GM21447 (cell line): Measurements from ENCODE around the gene MRFAP1.
"Not testable (repeated sequence)": the region's sequence is repeated elsewhere in the genome, so short reads cannot be mapped to it uniquely, and the experiment has no call there.

Experiments used
- ATAC-seq: cut with Tn5 transposase; IDR thresholded peaks from one replicate; pipeline ENCODE4 v1.9.1; 2021; ENCODE audit not compliant: unreplicated experiment

The MRFAP1 gene

DNA sequence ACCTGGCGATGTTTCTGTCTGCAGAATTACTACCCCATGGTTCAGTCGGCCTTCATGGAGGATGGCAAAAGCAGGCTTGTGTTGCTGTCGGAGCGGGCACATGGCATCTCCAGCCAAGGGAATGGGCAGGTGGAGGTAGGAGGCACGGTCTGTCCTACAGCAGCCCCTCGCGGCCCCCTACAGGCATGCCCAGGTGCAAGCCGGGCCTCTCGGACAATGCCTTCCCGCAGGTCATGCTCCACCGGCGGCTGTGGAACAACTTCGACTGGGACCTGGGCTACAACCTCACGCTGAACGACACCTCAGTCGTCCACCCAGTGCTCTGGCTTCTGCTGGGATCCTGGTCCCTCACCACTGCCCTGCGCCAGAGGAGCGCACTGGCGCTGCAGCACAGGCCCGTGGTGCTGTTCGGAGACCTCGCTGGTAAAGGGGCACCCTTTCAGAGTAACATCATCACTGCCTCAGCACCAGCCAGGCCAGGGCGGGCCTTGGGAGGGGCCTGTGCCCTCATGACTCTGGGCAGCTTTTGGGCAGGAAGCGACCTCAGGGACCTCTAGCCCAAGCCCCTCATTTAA is 29.5 kb upstream of the MRFAP1 start:
- ATAC-seq: no peak

DNA sequence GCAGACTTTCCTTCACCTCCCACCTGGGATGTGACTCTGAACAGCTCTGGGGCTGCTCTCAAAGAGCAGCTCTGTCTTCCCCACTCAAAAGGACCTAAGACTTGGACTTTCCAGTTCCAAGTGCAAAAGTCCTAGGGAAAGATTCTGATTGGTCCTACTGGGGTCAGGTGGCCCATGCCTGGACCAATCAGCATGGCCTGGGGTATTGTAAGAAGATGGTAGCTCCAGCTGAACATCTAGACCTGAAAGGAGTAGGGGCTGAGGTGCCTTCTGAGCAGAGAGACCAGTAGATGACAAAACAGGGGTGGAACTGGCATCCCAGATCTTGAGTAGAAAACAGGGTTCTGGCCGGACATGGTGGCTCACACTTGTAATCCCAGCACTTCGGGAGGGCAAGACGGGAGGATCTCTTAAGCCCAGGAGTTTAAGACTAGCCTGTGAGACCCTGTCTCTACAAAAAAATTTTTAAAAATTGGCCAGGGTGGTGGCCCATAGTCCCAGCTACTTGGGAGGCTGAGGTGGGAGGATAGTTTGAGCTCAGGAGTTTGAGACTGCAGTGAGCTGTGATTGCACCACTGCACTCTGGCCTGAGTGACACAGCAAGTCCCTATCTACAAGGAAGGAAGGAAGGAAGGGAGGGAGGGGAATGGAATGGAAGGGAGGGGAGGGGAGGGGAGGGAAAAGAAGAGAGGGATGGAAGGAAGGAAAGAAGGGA is 27.4 kb upstream of the MRFAP1 start:
- no peak for ATAC-seq

DNA sequence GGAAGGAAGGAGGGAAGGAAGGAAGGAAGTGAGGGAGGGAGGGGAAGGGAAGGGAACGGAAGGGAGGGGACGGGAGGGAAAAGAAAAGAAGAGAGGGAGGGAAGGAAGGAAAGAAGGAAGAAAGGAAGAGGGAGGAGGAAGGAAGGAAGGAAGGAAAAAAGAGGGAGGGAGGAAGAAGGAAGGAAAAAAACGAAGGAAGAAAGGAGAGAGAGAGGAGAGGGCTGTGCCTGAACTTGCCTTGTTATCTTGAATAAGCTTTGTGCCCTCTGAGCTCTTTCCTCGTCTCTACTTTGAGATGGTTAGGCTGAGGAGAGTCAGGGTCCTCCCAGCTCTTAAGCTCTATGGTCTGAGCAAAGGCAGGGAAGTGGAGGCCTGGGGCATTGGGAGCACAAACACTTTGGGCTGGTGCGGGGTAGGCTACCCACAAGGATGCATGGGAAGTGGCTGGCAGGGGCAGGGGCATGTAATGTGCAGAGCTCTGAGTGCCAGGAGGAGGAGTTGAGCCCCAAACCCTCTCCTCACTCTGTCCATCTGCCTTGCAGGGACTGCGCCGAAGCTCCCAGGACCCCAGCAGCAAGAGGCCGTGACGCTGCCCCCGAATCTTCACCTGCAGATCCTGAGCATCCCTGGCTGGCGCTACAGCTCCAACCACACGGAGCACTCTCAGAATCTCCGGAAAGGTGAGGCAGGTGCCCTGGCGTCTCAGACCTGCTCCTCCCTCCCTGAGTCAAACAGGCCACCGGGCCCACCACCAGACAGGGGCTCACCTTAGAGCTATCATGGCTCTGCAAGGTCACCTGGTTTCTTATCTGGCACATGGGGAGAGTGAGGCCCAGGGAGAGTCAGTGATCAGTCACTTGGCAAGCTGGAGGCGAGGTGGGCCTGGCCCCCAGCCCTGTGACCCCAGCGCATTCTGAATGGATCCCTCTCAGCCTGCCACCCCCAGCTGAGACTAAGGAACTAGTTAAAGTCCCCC is 26.5 kb upstream of the MRFAP1 start:
- ATAC-seq: no peak

DNA sequence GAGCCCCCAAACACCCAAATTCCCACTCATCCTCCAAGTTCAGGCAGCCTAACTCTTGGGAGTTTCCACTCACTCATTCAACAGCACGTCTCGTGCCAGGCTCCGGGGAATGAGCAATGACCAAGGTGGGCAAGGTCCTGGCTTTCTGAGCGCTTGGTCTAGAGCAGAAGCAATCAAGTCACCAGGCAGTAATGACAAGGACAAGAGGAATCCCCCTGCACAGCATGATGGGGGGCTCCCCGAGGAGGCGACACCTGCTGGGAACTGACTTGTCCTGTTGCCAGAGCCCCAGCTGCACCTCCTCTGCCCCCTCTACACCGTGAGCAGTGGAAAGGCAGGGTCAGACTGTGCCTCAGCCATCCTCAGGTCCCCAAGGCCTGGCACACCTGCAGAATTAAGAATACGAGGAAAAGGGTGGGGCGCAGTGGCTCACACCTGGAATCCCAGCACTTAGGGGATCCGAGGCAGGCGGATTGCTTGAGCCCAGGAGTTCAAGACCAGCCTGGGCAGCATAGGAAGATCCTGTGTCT is 25.7 kb upstream of the MRFAP1 start:
- ATAC-seq: no peak

DNA sequence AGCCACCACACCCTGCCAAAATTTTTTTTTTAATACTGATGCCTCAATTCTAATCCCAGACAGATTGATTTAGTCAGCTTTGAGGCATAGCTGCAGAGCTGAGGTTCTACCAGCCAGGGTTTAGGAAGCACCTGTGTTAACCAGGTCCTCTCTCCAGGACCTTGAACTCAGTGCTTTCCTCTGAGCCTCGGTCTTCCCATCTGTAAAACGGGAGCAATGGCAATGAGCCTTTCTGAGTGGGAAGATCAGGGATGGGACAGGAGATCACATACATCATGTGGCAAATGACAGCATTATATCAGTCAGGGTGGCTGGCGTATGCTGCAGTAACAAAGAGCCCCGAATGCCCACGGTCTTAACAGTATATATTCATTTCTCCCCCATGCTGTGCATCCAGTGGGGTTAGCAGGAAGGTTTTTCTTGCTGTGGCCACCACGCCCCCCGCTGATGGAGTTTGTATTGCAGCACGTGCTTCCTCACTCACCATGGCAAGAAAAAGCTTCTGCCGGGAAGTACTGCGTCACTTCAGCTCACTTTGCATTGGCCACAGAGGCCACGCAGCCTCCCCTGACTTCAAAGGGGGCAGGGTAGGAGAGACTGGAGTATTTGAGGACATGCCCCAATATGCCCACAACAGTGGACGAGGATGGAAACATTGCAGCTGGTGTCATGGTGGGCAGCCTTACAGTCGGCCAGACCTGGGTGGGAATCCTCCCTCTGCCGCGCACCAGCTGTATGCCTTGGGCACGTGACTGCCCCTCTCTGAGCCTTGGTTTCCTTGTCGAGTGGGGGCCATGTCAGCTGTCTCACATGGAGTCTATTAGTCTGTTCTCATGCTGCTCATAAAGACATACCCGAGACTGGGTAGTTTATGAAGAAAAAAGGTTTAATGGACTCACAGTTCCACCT is 24.1 kb upstream of the MRFAP1 start:
- ATAC-seq: no peak

DNA sequence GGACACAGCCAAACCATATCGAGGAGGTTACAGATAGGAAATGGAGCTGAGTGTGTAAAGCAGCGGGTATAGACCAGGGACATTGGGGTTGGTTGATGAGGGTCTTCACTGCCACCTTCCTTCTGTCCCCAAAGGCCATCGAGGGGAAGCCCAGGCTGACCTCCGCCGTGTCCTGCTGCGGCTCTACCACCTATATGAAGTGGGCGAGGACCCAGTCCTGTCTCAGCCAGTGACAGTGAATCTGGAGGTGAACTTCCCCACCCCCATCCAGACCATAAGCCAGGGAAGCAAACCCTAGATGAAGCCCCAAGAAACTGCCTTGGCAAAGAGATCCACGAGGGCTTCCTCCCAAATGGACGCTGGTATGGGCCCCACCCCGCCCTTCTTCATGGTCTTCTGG is 23.2 kb upstream of the MRFAP1 start:
- no peak for ATAC-seq

DNA sequence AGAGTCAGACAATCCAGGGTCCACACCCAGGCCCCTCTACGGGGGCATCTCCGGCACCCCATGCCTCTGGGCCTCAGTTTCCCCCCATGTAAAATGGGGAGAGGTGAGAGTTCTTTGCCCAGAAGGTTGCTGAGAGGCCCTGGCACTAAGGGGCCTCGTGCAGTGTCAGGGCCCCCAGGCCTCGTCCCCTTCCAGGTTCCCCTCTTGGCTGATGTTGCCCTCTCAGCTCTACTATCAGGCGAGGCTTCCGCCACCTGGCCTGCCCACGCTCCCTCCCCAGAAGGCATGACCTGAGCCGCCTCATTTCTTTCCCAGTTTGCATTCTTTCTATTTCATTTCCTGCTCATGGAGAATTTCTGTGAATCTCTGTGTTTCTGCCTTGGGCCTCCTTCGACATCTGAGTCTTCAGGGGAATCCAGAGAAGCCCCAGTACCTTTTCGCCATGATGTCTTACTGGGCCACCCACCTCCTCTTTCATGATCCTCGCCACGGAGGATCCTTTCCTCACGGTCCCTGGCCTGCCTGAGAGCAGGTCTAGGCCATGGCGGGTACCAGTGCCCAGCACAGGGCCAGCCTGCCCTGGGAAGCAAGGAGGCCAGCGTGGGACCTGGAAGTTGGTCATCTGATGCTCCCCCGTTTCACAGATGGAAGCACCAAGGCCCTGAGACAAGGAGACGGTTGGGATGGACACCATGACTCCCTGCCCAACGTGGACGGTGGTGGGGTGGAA is 21.9 kb upstream of the MRFAP1 start:
- ATAC-seq: no peak

DNA sequence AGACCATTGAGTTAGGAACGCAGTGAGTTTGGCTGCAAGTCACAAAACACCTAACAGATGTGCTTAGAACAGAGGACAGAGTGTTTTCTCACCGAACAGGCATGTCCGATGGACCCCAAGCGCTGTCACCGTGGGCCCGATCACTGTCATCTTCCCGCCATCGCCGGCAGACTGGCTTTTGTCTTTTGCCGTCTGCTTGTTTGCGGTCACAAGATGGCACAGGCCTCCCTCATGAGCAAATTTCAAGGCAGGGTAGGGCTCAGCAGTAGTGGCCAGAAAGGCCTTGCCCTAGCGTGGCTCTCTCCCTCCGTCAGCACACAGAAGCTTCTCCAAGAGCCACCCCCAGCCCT is 21.4 kb upstream of the MRFAP1 start:
- no peak for ATAC-seq

DNA sequence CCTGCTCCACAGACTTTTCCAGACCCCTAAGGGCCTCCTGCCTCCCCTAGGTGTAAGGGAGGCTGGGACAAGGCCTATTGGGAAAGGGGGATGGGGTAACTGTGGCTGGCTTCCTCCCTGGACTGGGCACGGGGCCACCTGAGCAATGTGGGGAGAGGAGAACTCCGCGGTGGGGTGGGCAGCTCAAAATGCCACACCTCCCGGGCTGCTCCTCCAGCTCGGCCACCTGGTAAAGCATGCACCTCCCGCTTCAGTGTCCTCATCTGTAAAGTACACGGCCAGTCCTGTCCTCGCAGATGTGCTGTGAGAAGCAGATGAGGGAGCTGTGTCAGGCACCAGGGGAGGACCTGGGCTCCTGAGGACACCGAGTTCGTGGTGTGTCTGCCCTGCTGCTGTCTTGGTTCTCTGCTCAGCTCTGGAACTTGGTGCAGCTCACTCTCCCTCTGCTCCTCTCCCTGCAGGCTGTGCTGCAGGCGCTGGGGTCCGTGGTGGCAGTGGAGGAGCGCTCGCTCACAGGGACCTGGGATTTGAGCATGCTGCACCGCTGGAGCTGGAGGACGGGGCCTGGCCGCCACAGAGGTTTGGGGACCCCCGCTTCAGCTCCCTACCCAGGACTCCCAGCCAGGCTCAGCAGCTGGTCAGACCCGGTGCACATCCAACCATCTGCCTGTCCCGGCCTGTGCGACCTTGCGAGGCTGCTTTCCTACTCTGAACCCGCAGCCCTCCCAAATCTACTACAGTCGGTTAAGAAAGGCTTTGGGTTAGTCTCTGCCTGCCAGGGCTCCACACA is 20.8 kb upstream of the MRFAP1 start:
- no peak for ATAC-seq

DNA sequence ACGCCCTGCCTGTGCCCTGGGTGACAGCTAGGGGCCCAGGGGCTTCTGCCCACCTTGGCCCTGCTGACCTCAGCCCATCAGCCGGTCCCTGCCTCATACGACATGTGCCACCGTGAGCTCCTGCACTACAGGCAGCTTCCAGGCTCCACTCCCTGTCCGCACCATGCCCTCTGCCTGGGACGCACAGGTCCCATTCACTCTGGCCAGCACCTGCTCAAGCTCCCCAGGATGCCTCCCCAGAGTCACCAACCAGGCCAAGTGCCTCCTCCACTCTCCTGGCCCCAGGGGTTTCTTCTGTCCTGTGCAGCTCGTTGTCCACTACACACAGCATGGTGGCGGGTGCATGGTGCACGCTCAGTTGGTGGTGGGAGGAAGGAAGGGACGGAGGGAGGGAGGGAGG is 20.2 kb upstream of the MRFAP1 start:
- no peak for ATAC-seq

DNA sequence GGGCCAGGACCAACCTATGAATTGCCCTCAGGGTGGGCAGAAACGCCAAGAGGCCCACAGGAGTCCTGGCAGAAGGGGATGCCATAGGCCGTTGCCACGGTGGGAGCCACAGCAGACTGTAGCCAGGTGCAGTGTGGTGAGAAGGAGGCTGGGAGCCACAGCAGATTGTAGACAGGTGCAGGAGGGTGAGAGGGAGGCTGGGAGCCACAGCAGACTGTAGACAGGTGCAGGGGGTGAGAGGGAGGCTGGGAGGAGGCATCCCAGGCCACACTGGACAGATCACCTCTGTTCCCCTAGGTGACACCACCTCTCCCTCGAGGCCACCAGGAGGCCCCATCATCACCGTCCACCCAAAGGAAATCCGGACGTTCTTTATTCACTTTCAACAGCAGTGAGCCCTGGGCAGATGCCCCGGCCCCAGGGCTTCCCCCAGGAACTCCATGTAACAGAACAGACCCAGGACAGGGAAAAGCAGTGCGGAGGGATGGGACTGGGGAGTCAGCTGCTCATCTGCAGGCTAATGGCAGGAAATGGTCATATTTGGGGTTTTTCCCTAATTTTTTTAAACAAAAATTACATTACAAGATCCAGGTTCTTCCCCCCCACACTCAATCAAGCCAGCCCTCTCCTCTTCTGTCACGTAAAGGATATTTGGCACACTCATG is 19.5 kb upstream of the MRFAP1 start:
- ATAC-seq: no peak

DNA sequence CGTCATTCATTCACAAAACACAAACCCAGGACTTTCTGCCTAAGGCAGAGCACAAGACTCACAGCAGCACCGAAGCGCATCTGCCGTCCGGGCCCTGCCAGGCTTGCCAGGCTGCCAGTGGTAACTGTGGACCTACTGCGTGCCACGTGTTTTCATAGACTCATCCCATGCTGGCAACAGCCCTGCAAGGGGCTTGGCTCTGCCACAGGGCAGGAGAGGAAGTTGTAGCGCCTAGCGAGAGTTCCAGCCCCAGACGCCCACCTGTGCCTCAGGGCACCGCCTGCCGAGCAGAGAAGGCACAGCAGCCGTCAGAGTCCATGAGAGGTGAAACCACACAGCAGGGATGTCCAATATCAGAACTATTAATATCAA is 18.9 kb upstream of the MRFAP1 start:
- no peak for ATAC-seq

DNA sequence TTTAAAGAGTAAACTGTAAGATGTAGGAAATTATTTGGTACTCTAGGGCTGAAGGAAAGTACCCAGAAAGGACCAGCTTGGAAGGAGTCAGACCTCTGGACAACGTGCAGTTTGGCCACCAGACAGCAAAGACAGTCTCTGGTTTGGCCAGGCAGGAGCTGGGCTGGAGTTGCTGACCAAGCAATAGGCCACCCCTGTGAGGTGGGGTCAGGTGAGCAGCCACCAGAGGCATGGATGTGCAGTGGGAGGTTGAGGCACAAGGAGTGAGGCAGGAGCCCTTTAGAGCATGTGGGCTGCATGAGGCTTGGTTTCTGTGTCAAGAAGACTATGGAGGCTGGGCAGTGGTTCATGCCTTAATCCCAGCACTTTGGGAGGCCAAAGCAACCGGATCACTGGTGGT is 17.7 kb upstream of the MRFAP1 start:
- ATAC-seq: no peak

DNA sequence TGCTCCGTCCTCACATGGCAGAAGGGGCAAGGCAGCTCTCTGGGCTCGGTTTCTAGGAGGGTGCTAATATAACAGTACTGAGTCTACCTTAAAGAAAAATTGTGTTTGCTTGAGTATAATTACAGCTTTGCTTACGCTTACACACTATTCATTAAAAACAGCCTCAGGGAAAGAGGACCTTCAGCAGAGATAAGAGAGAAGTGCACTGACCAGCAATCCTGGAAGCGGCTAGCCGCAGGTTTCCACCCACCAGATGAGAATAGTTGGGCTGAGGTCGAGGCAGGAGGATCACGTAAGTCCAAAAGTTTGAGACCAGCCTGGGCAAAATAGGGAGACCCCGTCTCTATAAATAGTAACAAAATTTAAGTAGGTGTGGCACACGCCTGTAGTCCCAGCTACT is 15.2 kb upstream of the MRFAP1 start:
- no peak for ATAC-seq

DNA sequence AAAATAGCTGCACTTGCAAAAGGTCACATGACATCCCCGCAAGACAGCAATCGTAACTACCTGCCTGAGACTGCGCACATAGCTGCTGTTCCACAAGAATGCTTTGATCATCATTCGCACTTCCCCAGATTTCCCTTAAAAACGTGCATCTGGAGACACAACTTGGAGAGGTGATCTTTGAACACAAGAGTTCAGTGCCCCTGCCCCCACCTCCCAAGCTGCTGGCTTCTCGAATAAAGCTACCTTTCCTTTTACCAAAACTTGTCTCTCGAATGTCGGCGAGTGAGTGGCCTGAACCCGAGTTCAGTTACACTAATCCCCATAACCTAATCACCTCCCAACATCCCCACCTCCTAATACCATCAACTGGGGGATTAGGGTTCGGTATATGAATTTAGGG is 14.4 kb upstream of the MRFAP1 start:
- ATAC-seq: no peak

DNA sequence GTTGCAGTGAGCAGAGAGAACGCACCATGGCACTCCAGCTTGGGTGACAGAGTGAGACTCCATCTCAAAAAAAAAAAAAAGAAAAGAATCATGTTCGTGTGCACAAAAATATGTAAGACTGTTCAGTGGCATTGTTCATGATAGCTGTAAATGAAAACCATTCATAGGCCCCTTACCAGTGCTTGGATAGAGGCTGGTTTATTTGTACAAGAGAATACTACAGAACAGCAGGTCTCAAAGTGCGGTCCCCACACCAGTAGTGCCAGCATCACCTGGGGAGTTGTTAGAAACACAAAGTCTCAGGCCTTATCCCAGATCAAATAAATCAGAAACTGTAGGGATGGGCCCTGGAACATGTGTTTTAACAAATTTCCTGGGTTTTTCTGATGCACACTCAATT is 12.7 kb upstream of the MRFAP1 start:
- ATAC-seq: no peak

DNA sequence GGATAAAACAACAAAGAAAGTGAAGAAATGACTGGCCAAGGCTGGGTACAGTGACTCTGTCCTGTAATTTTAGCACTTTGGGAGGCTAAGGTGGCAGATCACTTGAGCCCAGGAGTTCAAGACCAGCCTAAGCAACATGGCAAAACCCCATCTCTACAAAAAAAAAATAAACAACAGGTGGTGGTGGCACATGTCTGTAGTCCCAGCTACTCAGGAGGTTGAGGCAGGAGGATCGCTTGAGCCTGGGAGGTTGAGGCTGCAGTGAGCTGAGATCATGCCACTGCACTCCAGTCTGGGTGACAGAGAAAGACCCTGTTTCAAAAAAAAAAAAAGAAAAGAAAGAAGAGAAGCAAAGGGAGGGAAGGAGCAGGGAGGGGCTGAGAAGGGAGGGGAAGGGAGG is 12.0 kb upstream of the MRFAP1 start:
- ATAC-seq: not testable (repeated sequence)

DNA sequence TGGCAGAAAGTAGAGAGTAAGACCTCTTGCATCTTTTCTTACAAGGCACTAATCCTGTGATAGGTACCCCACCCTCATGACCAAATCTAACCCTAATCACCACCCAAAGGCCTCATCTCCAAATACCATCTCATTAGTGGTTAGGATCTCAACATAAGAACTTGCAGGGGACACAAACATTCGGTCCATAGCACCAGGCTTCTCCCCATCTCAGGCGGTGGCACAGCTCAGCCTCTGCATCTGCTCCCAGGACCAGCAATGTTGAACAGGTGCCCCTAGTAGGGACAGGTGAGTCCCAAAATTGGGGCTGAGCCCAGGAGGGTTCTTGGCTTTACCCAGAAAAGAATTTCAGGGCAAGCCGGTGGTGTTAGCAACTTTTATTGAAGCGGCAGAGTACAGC is 8.4 kb upstream of the MRFAP1 start:
- no peak for ATAC-seq
